Hepatocyte (in vitro differentiated cells): Measurements from ENCODE around the gene DPYSL3.

Experiments
- EZH2 ChIP-seq: fragments of 200-600 bp; sonication (generic); IDR thresholded peaks from 2 replicates; pipeline ENCODE4 v1.6.1; 2016; ENCODE audit warnings: antibody characterized with exemption, mild to moderate bottlenecking, borderline replicate concordance
- EZH2phosphoT487 ChIP-seq: fragments of 200-600 bp; sonication (generic); IDR thresholded peaks from one replicate; pipeline ENCODE4 v1.6.1; 2018; ENCODE audit warnings: antibody characterized with exemption, mild to moderate bottlenecking, low read depth, moderate library complexity; ENCODE audit not compliant: unreplicated experiment, severe bottlenecking
- TF ChIP-seq, protein P1 (sequence below): fragments of 200-600 bp; sonication (generic); IDR thresholded peaks from 2 replicates; pipeline ENCODE4 v1.5.1; 2016; ENCODE audit warnings: antibody characterized with exemption, mild to moderate bottlenecking; ENCODE audit not compliant: poor library complexity

DNA sequence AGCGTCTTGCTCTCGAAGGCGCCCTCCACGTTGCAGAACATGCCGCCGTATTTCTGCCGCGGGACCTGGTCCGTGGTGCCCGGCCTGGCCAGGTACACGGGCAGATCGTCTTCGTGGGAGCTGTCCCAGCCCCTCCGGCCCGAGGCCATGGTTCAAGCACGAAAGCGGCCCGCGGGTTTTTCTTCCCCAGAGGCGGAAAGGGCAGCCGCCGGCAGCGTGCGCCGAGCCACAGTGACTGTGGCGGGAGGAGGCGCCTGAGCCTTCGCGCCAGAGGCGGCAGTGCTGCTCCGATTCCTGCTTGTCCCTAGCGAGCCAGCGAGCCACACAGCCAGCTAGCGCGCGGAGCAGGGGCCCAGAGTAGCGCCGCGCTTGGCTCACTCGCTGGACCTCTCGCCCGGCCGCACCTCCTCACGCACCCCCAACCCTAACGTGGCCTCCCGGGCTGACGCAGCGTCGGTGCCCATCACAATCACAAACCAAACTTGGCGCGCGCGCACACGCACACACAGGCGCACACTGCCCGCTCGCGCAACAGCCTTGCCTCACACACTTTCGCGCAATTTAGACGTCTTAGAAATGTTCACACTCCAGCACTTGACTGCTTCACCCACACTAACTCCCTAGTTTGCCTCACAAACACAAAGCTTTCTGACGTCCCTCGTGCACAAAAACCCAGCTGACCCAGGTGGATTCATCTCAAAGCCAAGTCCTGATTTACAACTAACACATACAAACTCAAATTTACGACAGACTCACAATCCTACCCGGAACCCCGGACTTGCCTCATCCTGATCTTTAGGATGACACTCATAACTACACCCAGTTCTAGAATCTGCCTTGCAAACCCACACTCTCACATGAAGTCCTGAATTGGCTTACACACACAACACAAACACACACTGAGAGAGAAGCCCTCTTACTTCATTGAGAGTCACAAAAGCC lies at the start of gene DPYSL3:
- TF ChIP-seq, protein P1, sequence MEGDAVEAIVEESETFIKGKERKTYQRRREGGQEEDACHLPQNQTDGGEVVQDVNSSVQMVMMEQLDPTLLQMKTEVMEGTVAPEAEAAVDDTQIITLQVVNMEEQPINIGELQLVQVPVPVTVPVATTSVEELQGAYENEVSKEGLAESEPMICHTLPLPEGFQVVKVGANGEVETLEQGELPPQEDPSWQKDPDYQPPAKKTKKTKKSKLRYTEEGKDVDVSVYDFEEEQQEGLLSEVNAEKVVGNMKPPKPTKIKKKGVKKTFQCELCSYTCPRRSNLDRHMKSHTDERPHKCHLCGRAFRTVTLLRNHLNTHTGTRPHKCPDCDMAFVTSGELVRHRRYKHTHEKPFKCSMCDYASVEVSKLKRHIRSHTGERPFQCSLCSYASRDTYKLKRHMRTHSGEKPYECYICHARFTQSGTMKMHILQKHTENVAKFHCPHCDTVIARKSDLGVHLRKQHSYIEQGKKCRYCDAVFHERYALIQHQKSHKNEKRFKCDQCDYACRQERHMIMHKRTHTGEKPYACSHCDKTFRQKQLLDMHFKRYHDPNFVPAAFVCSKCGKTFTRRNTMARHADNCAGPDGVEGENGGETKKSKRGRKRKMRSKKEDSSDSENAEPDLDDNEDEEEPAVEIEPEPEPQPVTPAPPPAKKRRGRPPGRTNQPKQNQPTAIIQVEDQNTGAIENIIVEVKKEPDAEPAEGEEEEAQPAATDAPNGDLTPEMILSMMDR, result peak; percentile 32
- TF ChIP-seq EZH2phosphoT487 (no peak), EZH2 (no peak)
